H1 (cell line): ENCODE results near the gene TCF20. TPM values are rescaled to one million over a fixed set of nuclear protein-coding genes. Genes with fewer than 3 reads are reported as not detected.

Experiments used
- CTCF ChIA-PET: fragments of 300-600 bp; sonication (Branson Sonifier 250); formaldehyde crosslinking; loops from one replicate; lab custom pipeline; 2021; ENCODE audit not compliant: partially characterized antibody; lab: Charles Lee
- POLR2A ChIA-PET: fragments of 300-600 bp; sonication (Branson Sonifier 250); formaldehyde crosslinking; loops from one replicate; lab custom pipeline; 2021; ENCODE audit warnings: inconsistent platforms; ENCODE audit not compliant: partially characterized antibody; lab: Charles Lee
- DNase-seq, 2 experiments: peaks; one replicate each; pipeline versions ENCODE4 v3.0.0 to v3.0.0-alpha.2; 2010 to 2022; ENCODE audit warnings: low spot score in 2 of 2, low read depth in 1 of 2, mixed read lengths in 1 of 2
- FAIRE-seq: peaks from 2 replicates; lab custom pipeline; 2011; peaks lifted over from hg19 to GRCh38; lab: Jason Lieb, UNC
- H2AFZ ChIP-seq: 2 replicates; pipeline ENCODE4 v1.8.1; 2012; ENCODE audit warnings: low read length, inconsistent platforms
- H2AK5ac ChIP-seq: 2 replicates; pipeline ENCODE4 v1.6.1; 2013; ENCODE audit warnings: low read depth, low read length
- H2BK120ac ChIP-seq: replicated peaks from 2 replicates; pipeline ENCODE3; 2013; ENCODE audit warnings: low read depth, low read length, inconsistent platforms
- H2BK12ac ChIP-seq: 2 replicates; pipeline ENCODE4 v1.6.1; 2013; ENCODE audit warnings: low read depth, low read length
- H2BK15ac ChIP-seq: 2 replicates; pipeline ENCODE4 v1.6.1; 2013; ENCODE audit warnings: low read length
- H2BK20ac ChIP-seq: 2 replicates; pipeline ENCODE4 v1.6.1; 2013; ENCODE audit warnings: low read length
- H2BK5ac ChIP-seq: 2 replicates; pipeline ENCODE4 v1.6.1; 2013; ENCODE audit warnings: low read depth, low read length
- H3K14ac ChIP-seq: 2 replicates; pipeline ENCODE4 v1.6.1; 2013; ENCODE audit warnings: inconsistent platforms; ENCODE audit not compliant: insufficient read length
- H3K18ac ChIP-seq: 2 replicates; pipeline ENCODE4 v1.6.1; 2013; ENCODE audit warnings: low read length; ENCODE audit errors: extremely low read depth
- H3K23ac ChIP-seq: 2 replicates; pipeline ENCODE4 v1.6.1; 2013; ENCODE audit warnings: inconsistent platforms; ENCODE audit not compliant: insufficient read length
- H3K23me2 ChIP-seq: 2 replicates; pipeline ENCODE4 v1.6.1; 2013; ENCODE audit warnings: low read depth, low read length
- H3K27ac ChIP-seq: 2 replicates; pipeline ENCODE4 v1.6.1; 2011; ENCODE audit warnings: low read depth, low read length, inconsistent platforms
- H3K27me3 ChIP-seq, 4 experiments: replicated peaks in 1 of 4; 1 replicate in 1 of 4; 2 replicates in 3 of 4; pipeline versions ENCODE4 v1.6.1 to v1.8.1; 2011 to 2013; ENCODE audit warnings: low read length in 3 of 4, mild to moderate bottlenecking in 3 of 4, inconsistent platforms in 2 of 4, mixed read lengths in 2 of 4, moderate library complexity in 1 of 4; ENCODE audit not compliant: control insufficient read depth in 3 of 4, insufficient read depth in 3 of 4; ENCODE audit errors: extremely low read depth in 1 of 4
- H3K36me3 ChIP-seq, 4 experiments: 2 replicates each; pipeline versions ENCODE4 v1.6.1 to v1.8.1; 2011 to 2013; ENCODE audit warnings: mild to moderate bottlenecking in 4 of 4, low read length in 3 of 4, moderate library complexity in 2 of 4, control low read depth in 1 of 4, inconsistent platforms in 1 of 4; ENCODE audit not compliant: insufficient read depth in 4 of 4, control insufficient read depth in 2 of 4
- H3K4ac ChIP-seq: replicated peaks from 2 replicates; pipeline ENCODE3; 2013; ENCODE audit warnings: low read length, low read depth, mixed read lengths, inconsistent platforms; ENCODE audit not compliant: insufficient read length
- H3K4me1 ChIP-seq, 4 experiments: replicated peaks in 1 of 4; 1 replicate in 1 of 4; 2 replicates in 3 of 4; pipeline versions ENCODE4 v1.6.1 to v1.8.1; 2011 to 2013; ENCODE audit warnings: low read length in 3 of 4, inconsistent platforms in 2 of 4, mixed read lengths in 1 of 4; ENCODE audit not compliant: insufficient read depth in 4 of 4, control insufficient read depth in 3 of 4
- H3K4me2 ChIP-seq, 2 experiments: 2 replicates each; pipeline versions ENCODE4 v1.6.1 to v1.8.1; 2011 to 2013; ENCODE audit warnings: low read depth in 2 of 2, low read length in 2 of 2, control low read depth in 1 of 2, inconsistent platforms in 1 of 2, mild to moderate bottlenecking in 1 of 2; ENCODE audit not compliant: insufficient read depth in 1 of 2
- H3K4me3 ChIP-seq, 4 experiments: fragments of 200-600, 300-600 bp in 1 of 4; sonication (generic), shearing (Covaris generic), sonication (Bioruptor Twin) in 1 of 4; 2 replicates each; pipeline versions ENCODE4 v1.5.1 to v1.8.1; 2011 to 2016; ENCODE audit warnings: low read length in 4 of 4, low read depth in 3 of 4, control low read depth in 2 of 4, inconsistent platforms in 2 of 4, mild to moderate bottlenecking in 2 of 4, mixed read lengths in 1 of 4, moderate library complexity in 1 of 4; ENCODE audit not compliant: insufficient read depth in 2 of 4; ENCODE audit errors: extremely low read depth in 1 of 4
- H3K56ac ChIP-seq: replicated peaks from 2 replicates; pipeline ENCODE3; 2013; ENCODE audit warnings: low read depth, mild to moderate bottlenecking, mixed read lengths, low read length, inconsistent platforms; ENCODE audit not compliant: insufficient read length
- H3K79me1 ChIP-seq: 2 replicates; pipeline ENCODE4 v1.6.1; 2013; ENCODE audit warnings: low read depth, low read length, control low read depth
- H3K79me2 ChIP-seq, 2 experiments: 2 replicates each; pipeline versions ENCODE4 v1.6.1 to v1.8.1; 2012 to 2013; ENCODE audit warnings: low read length in 2 of 2, mild to moderate bottlenecking in 2 of 2, inconsistent platforms in 1 of 2; ENCODE audit not compliant: insufficient read depth in 2 of 2, control insufficient read depth in 1 of 2
- H3K9ac ChIP-seq, 4 experiments: replicated peaks in 1 of 4; 1 replicate in 1 of 4; 2 replicates in 3 of 4; pipeline versions ENCODE4 v1.6.1 to v1.8.1; 2011 to 2013; ENCODE audit warnings: low read depth in 3 of 4, low read length in 3 of 4, control low read depth in 2 of 4, mild to moderate bottlenecking in 2 of 4, moderate library complexity in 2 of 4, inconsistent platforms in 1 of 4; ENCODE audit errors: extremely low read depth in 1 of 4
- H3K9me3 ChIP-seq, 2 experiments: 2 replicates each; pipeline versions ENCODE4 v1.6.1 to v1.8.1; 2012 to 2013; ENCODE audit warnings: mild to moderate bottlenecking in 2 of 2, moderate library complexity in 2 of 2, control low read depth in 1 of 2, inconsistent platforms in 1 of 2, low read depth in 1 of 2, low read length in 1 of 2, mixed read lengths in 1 of 2; ENCODE audit not compliant: insufficient read depth in 2 of 2
- H4K20me1 ChIP-seq, 2 experiments: replicated peaks in 1 of 2; 2 replicates each; pipeline versions ENCODE3 to v1.8.1; 2011 to 2013; ENCODE audit warnings: inconsistent platforms in 2 of 2, low read length in 2 of 2, mild to moderate bottlenecking in 1 of 2; ENCODE audit not compliant: insufficient read depth in 2 of 2, control insufficient read depth in 1 of 2
- H4K5ac ChIP-seq: 2 replicates; pipeline ENCODE4 v1.6.1; 2013; ENCODE audit warnings: low read length, low read depth, mixed read lengths, inconsistent platforms; ENCODE audit not compliant: insufficient read length
- H4K8ac ChIP-seq: 2 replicates; pipeline ENCODE4 v1.8.0; 2013; ENCODE audit warnings: mild to moderate bottlenecking, moderate library complexity, low read length, inconsistent platforms; ENCODE audit not compliant: insufficient read depth; ENCODE audit errors: extremely low read depth
- H4K91ac ChIP-seq: replicated peaks from 2 replicates; pipeline ENCODE3; 2013; ENCODE audit warnings: low read length, mixed read lengths, inconsistent platforms; ENCODE audit not compliant: insufficient read length
- BRCA1 ChIP-seq: IDR thresholded peaks from 2 replicates; pipeline ENCODE4 v1.6.1; 2012; ENCODE audit warnings: low read depth, low read length, improper control_type of control experiment
- CEBPB ChIP-seq: IDR thresholded peaks from 2 replicates; pipeline ENCODE4 v1.6.1; 2012; ENCODE audit warnings: low read depth, low read length
- EP300 ChIP-seq, 2 experiments: IDR thresholded peaks; 1 replicate in 1 of 2; 2 replicates in 1 of 2; pipeline ENCODE4 v1.6.1; 2011 to 2012; ENCODE audit warnings: low read depth in 2 of 2, low read length in 2 of 2, mild to moderate bottlenecking in 2 of 2, borderline replicate concordance in 1 of 2, inconsistent platforms in 1 of 2, moderate library complexity in 1 of 2
- FOSL1 ChIP-seq: IDR thresholded peaks from 2 replicates; pipeline ENCODE4 v1.6.1; 2011; ENCODE audit warnings: mild to moderate bottlenecking, low read depth, low read length, moderate library complexity; ENCODE audit not compliant: insufficient read depth
- GABPA ChIP-seq: IDR thresholded peaks from 2 replicates; pipeline ENCODE4 v1.6.1; 2011; ENCODE audit warnings: mild to moderate bottlenecking, low read length, moderate library complexity, borderline replicate concordance; ENCODE audit not compliant: insufficient read depth
- MAFK ChIP-seq: IDR thresholded peaks from 2 replicates; pipeline ENCODE4 v1.6.1; 2012; ENCODE audit warnings: low read depth, mild to moderate bottlenecking, improper control_type of control experiment, low read length
- RXRA ChIP-seq: IDR thresholded peaks from 2 replicates; pipeline ENCODE4 v1.6.1; 2011; ENCODE audit warnings: low read depth, mild to moderate bottlenecking, low read length, moderate library complexity; ENCODE audit not compliant: insufficient read depth
- SP1 ChIP-seq: IDR thresholded peaks from 2 replicates; pipeline ENCODE4 v1.6.1; 2011; ENCODE audit warnings: low read depth, low read length
- SRF ChIP-seq: IDR thresholded peaks from 2 replicates; pipeline ENCODE4 v1.6.1; 2011; ENCODE audit warnings: mild to moderate bottlenecking, low read depth, low read length, moderate library complexity
- TBP ChIP-seq: IDR thresholded peaks from 2 replicates; pipeline ENCODE4 v1.6.1; 2011; ENCODE audit warnings: low read depth, low read length, improper control_type of control experiment
- TCF12 ChIP-seq: IDR thresholded peaks from 2 replicates; pipeline ENCODE4 v1.6.1; 2011; ENCODE audit warnings: low read depth, mild to moderate bottlenecking, low read length
- ZNF274 ChIP-seq: IDR thresholded peaks from 2 replicates; pipeline ENCODE4 v1.7.0; 2012; ENCODE audit warnings: low read length, borderline replicate concordance; ENCODE audit errors: extremely low read depth
- WGBS, 2 experiments: shearing (Covaris generic) in 1 of 2; methylation state at CpG; one replicate each; pipeline versions ENCODE4 v1.1.6 to v1.1.7; 2013 to 2015; ENCODE audit warnings: low lambda C conversion rate in 2 of 2, mixed read lengths in 2 of 2, inconsistent platforms in 1 of 2, low coverage in 1 of 2, missing lambda C conversion rate in 1 of 2; ENCODE audit not compliant: insufficient replicate concordance in 2 of 2, insufficient coverage in 1 of 2, insufficient read length in 1 of 2; ENCODE audit errors: extremely low coverage in 1 of 2, missing lambda C conversion rate in 1 of 2; 5-methylcytosine and 5-hydroxymethylcytosine counted together
- polyA plus RNA-seq, 7 experiments: library from polyadenylated mRNA; depleted of rRNA in 3 of 7; stranded (reverse) in 5 of 7; unstranded in 2 of 7; fragments of >200 nt in 5 of 7; fragments of 200-250 nt in 2 of 7; gene quantifications; 1 replicate in 5 of 7; 2 replicates in 1 of 7; 4 replicates in 1 of 7; pipeline versions ENCODE4 v1.2.1 to v1.2.3, GENCODE V29; 2011 to 2013; ENCODE audit warnings: missing spikeins in 2 of 7, mixed read lengths in 2 of 7
- total RNA-seq: library from RNA; stranded (reverse); fragmentation: NEBNext Ultra II Directional; extraction: Animal tissue kit (Norgen Biotek cat#: 25700); gene quantifications from 2 replicates; pipeline ENCODE4 v1.2.1, GENCODE V29; 2021

Gene TCF20
- total and polyA plus RNA-seq, 2 of the 8 experiments (the other 6 are each of a cell fraction or from before 2014, with no cell fraction given), result 22.0 to 79.8 TPM

DNA sequence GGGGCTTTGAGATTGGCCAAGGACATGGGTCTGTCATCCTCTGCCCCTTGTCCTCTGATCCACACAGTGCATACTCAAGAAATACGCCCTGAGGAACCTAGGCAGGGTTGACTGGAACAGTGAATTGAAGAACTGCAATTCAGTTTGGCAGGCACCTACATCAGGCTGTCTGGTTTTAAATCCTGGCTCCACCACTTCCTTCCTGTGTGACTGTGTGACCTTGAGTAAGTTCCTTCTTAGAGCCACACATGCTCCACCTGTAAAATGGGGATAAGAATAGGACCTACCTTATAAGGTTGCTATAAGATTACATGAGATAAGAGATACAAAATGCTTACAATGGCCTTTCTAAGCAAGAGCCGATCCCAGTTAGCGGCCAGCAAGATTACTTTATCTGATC, 15.8 kb upstream of the TCF20 start:
- Histone ChIP-seq H4K8ac (no peak overlapping the region), H2AK5ac (peak overlapping the region; percentile 1; the same call in 1 of the 2 replicates), H2BK120ac (no peak overlapping the region), H3K79me1 (peaks cover 3% of the 10 kb centered on the region; the same call in 1 of the 2 replicates), H2BK5ac (no peak overlapping the region), H2BK15ac (no peak overlapping the region), H2BK20ac (no peak overlapping the region), H3K56ac (no peak overlapping the region), H3K14ac (no peak overlapping the region), H3K4me2 (no peak overlapping the region), H3K23ac (no peak overlapping the region), H4K5ac (no peak overlapping the region), H3K27ac (no peak overlapping the region), H3K79me2 (no peaks in the 10 kb centered on the region), H3K9ac (no peak overlapping the region), H3K27me3 (peaks cover 0 to 46% (median 35%) of the 10 kb centered on the region in 4 experiments; a peak in 6 of 7 replicates), H3K4me3 (no peak overlapping the region), H3K23me2 (peaks cover 6% of the 10 kb centered on the region; the same call in 1 of the 2 replicates), H3K9me3 (no peaks in the 10 kb centered on the region), H2BK12ac (no peak overlapping the region), H3K36me3 (no peaks in the 10 kb centered on the region), H4K91ac (no peak overlapping the region), H3K4ac (no peak overlapping the region), H2AFZ (no peak overlapping the region), H3K18ac (no peak overlapping the region), H3K4me1 (peaks cover 0 to 26% (median 14%) of the 10 kb centered on the region in 4 experiments; a peak in 6 of 7 replicates), H4K20me1 (peaks cover 20 to 30% of the 10 kb centered on the region in 2 experiments)
- DNase-seq (no peak), FAIRE-seq (no peak)
- TF ChIP-seq CEBPB, result no peak
- TF ChIP-seq SP1, result no peak
- no peak for TF ChIP-seq MAFK
- no peak for TF ChIP-seq ZNF274
- TF ChIP-seq BRCA1, result no peak
- TF ChIP-seq SRF, result no peak
- no peak for TF ChIP-seq TCF12
- TF ChIP-seq TBP, result no peak
- no peak for TF ChIP-seq GABPA
- TF ChIP-seq FOSL1, result no peak
- no peak for TF ChIP-seq EP300 (IDR thresholded peaks at IDR 0.05; ENCODE audit: borderline replicate concordance in 1 of 2, low read depth in 2 of 2, low read length in 2 of 2)
- no peak for TF ChIP-seq RXRA
- 93% methylated on average over 3 of the region's 3 CpGs; no CpG with 5 or more reads in 1 of the 2 experiments for WGBS, 2 experiments
- ChIA-PET CTCF (interaction anchor here (2.4 kb wide), 1 partner anchor 11 kb away, joined by 9 read pairs; no protein-coding TSS in a partner anchor), POLR2A (interaction anchor here (1.4 to 1.6 kb wide), 2 partner anchors 10 to 132 kb away, joined by 3 read pairs; no protein-coding TSS in a partner anchor)
